ENCODE measurements around the gene OTOGL.

GRCh38 chr12:80404629-80405028 lies 305.3 kb downstream of the OTOGL start:
- TF ChIP-seq, protein P1, sequence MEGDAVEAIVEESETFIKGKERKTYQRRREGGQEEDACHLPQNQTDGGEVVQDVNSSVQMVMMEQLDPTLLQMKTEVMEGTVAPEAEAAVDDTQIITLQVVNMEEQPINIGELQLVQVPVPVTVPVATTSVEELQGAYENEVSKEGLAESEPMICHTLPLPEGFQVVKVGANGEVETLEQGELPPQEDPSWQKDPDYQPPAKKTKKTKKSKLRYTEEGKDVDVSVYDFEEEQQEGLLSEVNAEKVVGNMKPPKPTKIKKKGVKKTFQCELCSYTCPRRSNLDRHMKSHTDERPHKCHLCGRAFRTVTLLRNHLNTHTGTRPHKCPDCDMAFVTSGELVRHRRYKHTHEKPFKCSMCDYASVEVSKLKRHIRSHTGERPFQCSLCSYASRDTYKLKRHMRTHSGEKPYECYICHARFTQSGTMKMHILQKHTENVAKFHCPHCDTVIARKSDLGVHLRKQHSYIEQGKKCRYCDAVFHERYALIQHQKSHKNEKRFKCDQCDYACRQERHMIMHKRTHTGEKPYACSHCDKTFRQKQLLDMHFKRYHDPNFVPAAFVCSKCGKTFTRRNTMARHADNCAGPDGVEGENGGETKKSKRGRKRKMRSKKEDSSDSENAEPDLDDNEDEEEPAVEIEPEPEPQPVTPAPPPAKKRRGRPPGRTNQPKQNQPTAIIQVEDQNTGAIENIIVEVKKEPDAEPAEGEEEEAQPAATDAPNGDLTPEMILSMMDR (tag by site-specific recombination; IDR thresholded peaks at IDR 0.05), result no peak
- TF ChIP-seq MEIS1 (CRISPR knock-in tag; IDR thresholded peaks at IDR 0.05; ENCODE audit: borderline replicate concordance), result no peak
- no peak for TF ChIP-seq ZNF138 (tag by site-specific recombination; IDR thresholded peaks at IDR 0.05; ENCODE audit: borderline replicate concordance)
- no peak for TF ChIP-seq ZNF544 (tag by site-specific recombination; IDR thresholded peaks at IDR 0.05)
- TF ChIP-seq ZNF214 (tag by site-specific recombination; IDR thresholded peaks at IDR 0.05; ENCODE audit: borderline replicate concordance), result no peak
